DMS 273 (cell line): Measurements from ENCODE around the gene MTOR.
"Not testable (repeated sequence)": the region's sequence is repeated elsewhere in the genome, so short reads cannot be mapped to it uniquely, and the experiment has no call there.

Experiments
- DNase-seq: peaks from one replicate; lab custom pipeline; 2025; ENCODE audit not compliant: unreplicated experiment; lab: John Stamatoyannopoulos, UW

Gene MTOR

GRCh38 chr1:11262171-11263049, at the start of gene MTOR:
Gene MTOR (minus strand): TSS chr1:11262551. CDS start chr1:11259409, 3,142 bp downstream.
- peak; percentile 100 for DNase-seq

DNA sequence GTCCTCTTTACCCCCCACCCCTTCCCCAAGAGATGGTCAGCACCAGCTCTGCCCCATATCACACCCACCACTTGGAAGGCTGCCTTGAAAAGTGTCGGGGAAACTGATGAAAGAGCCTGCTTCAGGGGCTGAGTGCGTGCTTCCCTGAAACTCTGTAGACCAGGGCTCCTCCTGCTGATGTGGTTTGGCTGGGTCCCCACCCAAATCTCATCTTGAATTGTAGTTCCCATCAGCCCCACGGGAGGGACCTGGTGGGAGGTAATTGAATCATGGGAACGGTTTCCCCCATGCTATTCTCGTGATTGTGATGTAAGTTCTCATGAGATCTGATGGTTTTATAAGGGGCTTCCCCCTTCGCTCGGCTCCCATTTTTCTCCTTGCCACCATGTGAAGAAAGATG, 47.0 kb upstream of the MTOR start:
- no peak for DNase-seq

DNA sequence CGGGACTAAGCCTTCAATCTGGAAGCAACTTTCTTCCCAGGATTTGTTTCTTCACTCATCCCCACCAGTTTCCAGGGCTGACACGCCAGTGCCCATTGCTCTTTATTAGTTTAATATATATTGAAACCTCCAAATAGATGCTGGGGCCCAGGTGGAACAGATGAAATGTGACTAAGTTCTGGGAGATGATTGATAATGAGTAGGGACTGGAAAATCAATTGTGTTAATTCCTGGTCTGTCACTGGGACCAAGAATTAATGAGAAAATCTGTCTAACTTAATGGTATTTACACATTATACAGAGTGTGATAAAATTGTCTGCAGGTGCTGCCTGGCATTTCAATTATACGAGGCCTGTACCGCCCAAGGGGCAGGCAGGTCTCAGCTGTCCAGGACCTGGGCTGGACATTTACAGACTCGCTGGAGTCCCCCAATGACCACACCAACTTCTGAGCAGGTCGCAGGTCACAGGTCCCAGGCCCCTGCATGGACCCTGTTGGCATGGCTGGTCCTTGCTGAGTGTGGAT, 46.4 kb upstream of the MTOR start:
- no peak for DNase-seq

DNA sequence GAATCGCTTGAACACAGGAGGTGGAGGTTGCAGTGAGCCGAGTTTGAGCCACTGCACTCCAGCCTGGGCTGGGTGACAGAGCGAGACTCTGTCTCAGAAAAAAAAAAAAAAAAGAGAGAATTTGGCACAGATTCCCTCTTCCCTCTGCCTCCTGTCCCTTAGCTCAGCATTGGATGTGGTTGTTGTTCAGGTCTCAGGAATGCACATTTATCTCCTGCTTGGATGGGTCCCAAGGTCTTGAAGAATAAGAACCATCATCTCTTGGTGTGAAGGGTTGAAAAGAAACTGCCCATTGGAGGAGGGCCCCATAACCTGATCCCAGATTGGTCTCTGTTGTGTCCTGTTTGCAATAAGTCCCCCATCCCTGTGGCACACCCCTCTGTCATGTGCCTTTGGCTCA, 45.5 kb upstream of the MTOR start:
- no peak for DNase-seq

GRCh38 chr1:11305516-11305915, 43.2 kb upstream of the MTOR start:
- not testable (repeated sequence) for DNase-seq

DNA sequence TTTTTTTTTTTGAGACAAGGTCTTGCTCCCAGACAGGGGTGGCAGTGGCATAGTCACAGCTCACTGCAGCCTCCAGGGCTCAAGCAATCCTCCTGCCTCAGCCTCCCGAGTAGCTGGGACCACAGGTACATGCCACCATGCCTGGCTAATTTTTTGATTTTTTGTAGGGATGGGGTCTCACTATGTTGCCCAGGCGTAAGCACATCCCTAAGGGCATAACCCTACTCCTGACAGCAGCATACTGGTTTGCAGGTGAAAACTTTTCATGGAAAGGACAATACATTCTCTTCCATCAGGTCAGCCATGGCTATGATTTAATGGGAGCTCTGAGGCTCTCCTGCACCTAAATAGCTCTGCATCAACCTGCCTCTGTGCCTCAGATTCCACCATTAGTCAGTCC, 40.0 kb upstream of the MTOR start:
- no peak for DNase-seq

- DNase-seq: no peak
These were observed 39.2 kb upstream of the MTOR start for GRCh38 chr1:11301601-11302000.

GRCh38 chr1:11299225-11299574, 36.8 kb upstream of the MTOR start:
- DNase-seq: no peak

GRCh38 chr1:11298390-11299224, 36.3 kb upstream of the MTOR start:
- no peak for DNase-seq

DNA sequence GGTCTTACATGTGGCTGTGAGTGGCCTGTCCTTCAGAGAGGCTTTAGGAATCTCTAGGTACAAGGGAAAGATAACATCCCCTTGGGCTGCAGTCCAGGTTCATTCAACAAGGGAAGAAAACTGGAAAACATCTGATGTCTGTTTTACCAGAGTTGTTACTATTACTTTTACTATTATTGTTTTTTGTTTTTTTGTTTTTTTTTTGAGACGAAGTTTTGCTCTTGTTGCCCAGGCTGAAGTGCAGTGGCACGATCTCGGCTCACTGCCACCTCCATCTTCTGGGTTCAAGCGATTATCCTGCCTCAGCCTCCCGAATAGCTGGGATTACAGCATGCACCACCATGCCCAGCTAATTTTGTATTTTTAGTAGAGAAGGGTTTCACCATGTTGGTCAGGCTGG, 35.4 kb upstream of the MTOR start:
- not testable (repeated sequence) for DNase-seq

DNA sequence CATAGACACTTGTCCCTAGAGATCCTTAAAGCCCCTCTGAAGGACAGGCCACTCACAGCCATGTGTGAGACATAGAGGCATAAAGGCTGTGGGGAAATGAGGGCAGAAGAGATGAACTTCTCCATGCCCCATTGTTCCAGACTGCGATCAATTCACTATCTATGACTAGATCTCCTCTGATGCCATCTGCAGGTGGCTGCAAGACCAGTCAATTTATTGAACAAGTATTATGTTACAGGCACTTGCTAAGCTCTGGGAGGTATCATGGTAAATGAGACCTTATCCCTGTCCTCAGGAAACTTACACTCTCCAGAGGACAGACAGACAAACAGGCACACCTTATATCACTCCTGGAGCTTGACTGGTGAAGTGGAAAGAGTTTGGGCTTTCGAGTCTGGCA, 33.6 kb upstream of the MTOR start:
- no peak for DNase-seq

DNA sequence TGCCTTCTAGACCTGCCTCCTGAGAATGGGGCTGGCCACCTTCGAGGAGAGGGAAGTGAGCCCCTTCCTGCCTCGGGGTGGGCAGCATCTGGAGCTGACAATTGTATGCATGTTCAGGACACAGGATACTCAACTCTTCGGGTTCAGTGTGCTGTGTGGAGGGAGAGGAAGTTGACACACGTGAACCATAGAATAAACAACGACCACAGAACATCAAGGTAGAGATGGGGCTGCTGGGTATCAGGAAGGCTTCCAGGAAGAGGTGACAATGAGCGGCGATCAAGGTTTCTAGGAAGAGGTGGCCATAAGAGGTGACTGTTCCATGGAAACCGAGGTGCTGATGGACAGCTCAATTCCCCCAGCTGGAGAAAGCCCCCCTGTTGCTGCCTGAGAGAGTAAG, 32.6 kb upstream of the MTOR start:
- no peak for DNase-seq

DNA sequence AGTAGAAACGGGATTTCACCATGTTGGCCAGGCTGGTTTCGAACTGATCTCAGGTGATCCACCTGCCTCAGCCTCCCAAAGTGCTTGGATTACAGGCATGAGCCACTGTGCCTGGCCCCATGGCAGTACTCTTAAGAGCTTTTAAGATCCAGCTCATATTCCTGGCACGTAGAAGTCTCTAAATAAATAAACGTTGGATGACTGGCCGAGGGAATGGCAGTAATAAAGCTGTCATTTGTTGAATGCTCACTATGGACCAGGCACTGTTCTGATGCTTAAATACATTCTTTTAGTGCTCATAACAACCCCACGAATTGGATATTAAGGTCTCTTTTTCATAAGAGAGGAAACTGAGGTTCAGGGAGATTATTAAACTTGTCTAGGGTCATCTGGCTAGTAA, 31.5 kb upstream of the MTOR start:
- DNase-seq: no peak

DNA sequence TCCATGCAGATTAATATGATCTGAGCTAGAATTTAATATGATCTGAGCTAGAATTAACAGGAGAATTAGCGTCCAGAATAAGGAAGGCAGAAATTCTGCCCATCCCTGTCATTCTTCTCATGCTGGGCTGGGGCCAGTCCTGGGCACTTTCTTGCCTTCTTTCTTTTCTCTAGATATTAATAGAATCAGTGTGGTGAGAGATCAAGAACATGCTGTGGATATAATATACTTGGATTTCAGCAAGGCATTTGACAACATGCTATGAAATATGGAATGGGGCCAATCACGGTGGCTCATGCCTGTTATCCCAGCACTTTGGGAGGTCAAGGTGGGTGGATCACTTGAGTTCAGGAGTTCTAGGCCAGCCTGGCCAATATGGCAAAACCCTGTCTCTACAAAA, 28.7 kb upstream of the MTOR start:
- DNase-seq: no peak

GRCh38 chr1:11289064-11289463, 26.7 kb upstream of the MTOR start:
- DNase-seq: no peak

DNA sequence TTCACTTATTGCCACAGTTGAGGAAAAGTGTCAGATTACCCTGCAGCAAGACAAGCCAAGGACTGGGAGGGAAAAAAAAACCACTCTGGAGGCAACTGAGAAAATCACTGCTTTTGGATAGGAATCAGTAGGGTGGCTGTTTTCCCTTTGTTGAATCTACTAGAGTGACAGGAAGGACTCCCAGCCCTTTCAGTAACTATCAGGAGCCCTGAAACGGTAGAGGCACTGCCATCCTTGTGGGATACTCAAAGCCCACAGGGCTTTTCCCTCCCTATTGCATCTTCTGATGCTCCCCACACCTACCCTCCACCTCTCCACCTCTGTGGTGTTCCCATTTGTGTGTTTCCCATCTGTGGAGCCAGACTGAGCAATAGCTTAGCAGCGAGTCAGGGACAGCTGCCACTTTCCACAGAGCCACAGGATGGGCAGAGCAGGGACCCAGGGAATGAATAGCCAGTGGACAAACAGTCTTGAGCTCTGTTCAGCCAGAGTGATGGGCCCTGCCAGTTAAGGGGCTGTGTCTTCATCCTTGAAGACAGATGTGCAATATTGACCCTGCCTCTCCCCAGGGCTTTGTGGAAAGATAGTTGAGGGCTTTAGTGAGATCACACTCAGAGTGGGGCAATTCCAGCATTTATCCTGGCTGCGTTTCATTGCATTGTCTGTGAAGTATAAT, 24.5 kb upstream of the MTOR start:
- DNase-seq: no peak

DNA sequence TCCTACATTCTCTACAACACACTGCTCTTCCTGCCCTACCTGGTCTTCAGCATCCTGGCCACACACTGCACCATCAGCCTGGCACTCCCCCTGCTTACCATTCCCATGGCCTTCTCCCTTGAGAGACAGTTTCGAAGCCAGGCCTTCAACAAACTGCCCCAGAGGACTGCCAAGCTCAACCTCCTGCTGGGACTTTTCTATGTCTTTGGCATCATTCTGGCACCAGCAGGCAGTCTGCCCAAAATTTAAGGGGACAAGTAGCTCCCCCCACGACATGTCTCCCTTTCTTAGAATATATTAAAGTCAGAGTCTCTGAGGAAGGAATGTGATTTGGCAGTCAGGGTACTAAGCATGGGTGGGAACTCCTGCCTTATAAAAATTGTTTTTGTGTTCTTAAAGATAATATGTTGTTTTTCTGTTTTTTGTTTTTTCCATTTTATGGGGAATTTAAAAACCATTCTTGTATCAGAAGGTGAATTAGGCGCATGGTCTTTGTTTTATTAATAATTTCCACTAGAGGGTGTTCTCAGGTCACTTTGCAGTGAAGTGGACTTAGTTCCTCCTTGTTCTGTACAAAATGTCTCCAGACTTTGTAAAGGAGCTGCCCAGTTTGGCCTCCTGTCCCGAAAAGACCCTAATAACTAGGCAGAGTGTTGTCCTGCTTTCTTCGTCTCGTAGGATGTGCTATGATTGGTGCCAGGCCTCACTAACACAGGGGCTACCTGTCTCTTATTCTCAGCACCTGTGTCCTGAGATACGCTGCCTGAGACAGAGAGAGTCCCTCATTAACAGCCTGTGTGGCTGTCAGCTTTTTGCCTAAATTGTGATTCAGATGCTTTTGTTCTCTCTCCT, 23.8 kb upstream of the MTOR start:
- peak; percentile 43 for DNase-seq

DNA sequence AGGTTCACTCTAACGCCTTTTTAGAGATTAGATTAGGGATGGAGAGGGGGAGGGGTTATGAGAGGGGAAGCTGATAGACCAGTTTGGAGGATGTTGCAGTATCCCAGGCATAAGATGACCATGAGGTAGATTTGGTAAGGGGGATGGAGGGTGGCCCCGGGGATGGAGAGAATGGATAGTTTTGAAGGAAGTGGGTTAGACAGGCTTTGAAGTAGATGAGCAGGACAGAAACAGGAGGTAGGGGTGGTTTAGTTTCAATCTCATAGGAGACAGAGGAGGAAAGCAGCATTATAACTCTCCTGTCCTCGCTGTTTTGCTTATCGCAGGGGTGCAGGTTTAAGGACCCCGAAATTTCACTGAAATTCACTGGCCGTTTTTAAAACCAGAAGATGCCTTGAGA, 22.4 kb upstream of the MTOR start:
- no peak for DNase-seq

DNA sequence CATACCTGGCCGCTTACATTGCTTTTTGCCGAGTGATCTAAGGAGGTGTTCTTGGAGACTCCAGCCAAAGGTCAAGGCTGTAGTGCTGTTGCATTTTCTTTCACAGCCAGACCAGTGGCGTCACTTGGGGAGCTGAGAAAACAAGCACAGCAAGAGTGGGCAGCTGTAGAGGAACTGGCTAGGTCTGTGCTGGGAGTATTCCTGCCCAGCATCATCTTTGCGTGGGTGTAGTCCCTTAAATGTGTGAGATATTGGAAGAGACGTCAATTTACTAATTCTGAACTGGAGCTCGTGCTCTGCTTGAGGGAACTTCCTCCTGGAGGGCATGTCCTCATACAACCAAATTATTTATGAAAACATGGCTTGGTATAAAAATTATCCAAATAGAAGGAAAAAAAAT, 20.8 kb upstream of the MTOR start:
- DNase-seq: no peak

DNA sequence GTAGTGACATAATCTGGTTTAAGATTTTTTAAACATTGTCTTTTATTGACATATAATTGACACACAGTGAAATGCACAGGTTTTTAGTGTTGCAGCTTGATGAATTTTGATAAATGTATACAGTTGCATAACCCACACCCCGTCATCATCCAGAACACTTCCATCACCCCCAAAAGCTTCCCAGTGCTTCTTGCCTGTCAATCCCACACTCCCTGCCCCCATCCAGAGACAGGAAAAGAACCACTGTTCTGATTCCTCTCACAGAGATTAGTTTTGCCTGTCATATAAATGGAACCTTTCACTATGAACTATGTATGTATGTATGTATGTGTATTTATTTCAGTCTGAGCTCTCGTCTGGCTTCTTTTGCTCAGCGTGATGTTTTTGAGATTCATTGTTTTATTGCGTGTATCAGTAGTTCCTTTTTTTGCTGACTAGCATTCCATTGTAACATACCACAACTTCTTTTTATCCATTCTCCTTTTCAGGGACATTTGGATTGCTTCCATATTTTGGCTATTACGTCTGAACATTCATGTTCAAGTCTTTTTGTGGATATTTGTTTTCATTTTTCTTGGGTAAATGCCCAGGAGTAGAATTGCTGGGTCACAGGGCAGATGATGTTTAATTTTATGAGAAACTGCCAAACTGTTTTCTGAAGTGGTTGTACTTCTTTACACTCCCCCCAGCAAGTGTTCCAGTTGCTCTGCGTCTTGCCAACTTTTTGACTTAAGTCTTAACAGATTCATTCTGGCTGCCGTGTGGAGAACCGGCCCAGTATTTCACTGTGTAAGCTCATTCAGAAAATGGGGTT, 19.4 kb upstream of the MTOR start:
- no peak for DNase-seq
